IPS-18c (cell line): ENCODE results near the gene ABAT.
"Not testable (repeated sequence)": the region's sequence is repeated elsewhere in the genome, so short reads cannot be mapped to it uniquely, and the experiment has no call there.

Source experiments
- H3K4me3 ChIP-seq: 2 replicates; pipeline ENCODE4 v1.7.0; 2013; ENCODE audit warnings: low read depth, mild to moderate bottlenecking, low read length, moderate library complexity; ENCODE audit not compliant: insufficient read depth
- H3K9me3 ChIP-seq: one replicate; pipeline ENCODE4 v1.6.1; 2013; ENCODE audit warnings: mild to moderate bottlenecking, low read length, moderate library complexity; ENCODE audit not compliant: control insufficient read depth, insufficient read depth

The ABAT gene

GRCh38 chr16:8703693-8704092 lies 29.3 kb downstream of the ABAT start:
- no peak overlapping the region for H3K4me3 ChIP-seq
- no peaks in the 10 kb centered on the region for H3K9me3 ChIP-seq

GRCh38 chr16:8704098-8704497 lies 29.7 kb downstream of the ABAT start:
- no peak overlapping the region for H3K4me3 ChIP-seq
- H3K9me3 ChIP-seq, result no peaks in the 10 kb centered on the region

GRCh38 chr16:8705100-8705822 lies 30.8 kb downstream of the ABAT start:
- H3K4me3 ChIP-seq, H3K9me3 ChIP-seq: not testable (repeated sequence)

GRCh38 chr16:8708536-8708935 lies 34.1 kb downstream of the ABAT start:
- no peaks in the 10 kb centered on the region for H3K9me3 ChIP-seq
- H3K4me3 ChIP-seq, result no peak overlapping the region

- Histone ChIP-seq H3K4me3 (peak overlapping the region; percentile 29; the same call in 1 of the 2 replicates), H3K9me3 (no peaks in the 10 kb centered on the region)
Observed at GRCh38 chr16:8712589-8713361, 38.4 kb downstream of the ABAT start.

- Histone ChIP-seq H3K9me3 (no peaks in the 10 kb centered on the region), H3K4me3 (no peak overlapping the region)
Observed at GRCh38 chr16:8713635-8714172, 39.3 kb downstream of the ABAT start.

- H3K4me3 ChIP-seq, result no peak overlapping the region
- H3K9me3 ChIP-seq, result no peaks in the 10 kb centered on the region
Observed at GRCh38 chr16:8714174-8714573, 39.8 kb downstream of the ABAT start.

GRCh38 chr16:8714807-8715206 lies 40.4 kb downstream of the ABAT start:
- H3K9me3 ChIP-seq, result no peaks in the 10 kb centered on the region
- no peak overlapping the region for H3K4me3 ChIP-seq

- H3K4me3 ChIP-seq, result no peak overlapping the region
Observed at GRCh38 chr16:8716052-8716451, 41.6 kb downstream of the ABAT start.

GRCh38 chr16:8716592-8716991 lies 42.2 kb downstream of the ABAT start:
- Histone ChIP-seq H3K4me3 (no peak overlapping the region), H3K9me3 (no peaks in the 10 kb centered on the region)

More at GRCh38 chr16:8716052-8716451, 41.6 kb downstream of the ABAT start:
- no peaks in the 10 kb centered on the region for H3K9me3 ChIP-seq

- H3K9me3 ChIP-seq, result no peaks in the 10 kb centered on the region
- no peak overlapping the region for H3K4me3 ChIP-seq
Observed at GRCh38 chr16:8717469-8717868, 43.1 kb downstream of the ABAT start.

GRCh38 chr16:8717892-8718415 lies 43.5 kb downstream of the ABAT start:
- no peak overlapping the region for H3K4me3 ChIP-seq

GRCh38 chr16:8718851-8719680 lies 44.6 kb downstream of the ABAT start:
- Histone ChIP-seq H3K4me3 (no peak overlapping the region), H3K9me3 (no peaks in the 10 kb centered on the region)

More at GRCh38 chr16:8717892-8718415, 43.5 kb downstream of the ABAT start:
- no peaks in the 10 kb centered on the region for H3K9me3 ChIP-seq

- Histone ChIP-seq H3K9me3 (no peaks in the 10 kb centered on the region), H3K4me3 (no peak overlapping the region)
Observed at GRCh38 chr16:8720080-8720966, 45.9 kb downstream of the ABAT start.

GRCh38 chr16:8720967-8721308 lies 46.5 kb downstream of the ABAT start:
- Histone ChIP-seq H3K9me3 (no peaks in the 10 kb centered on the region), H3K4me3 (no peak overlapping the region)

- Histone ChIP-seq H3K4me3 (no peak overlapping the region), H3K9me3 (no peaks in the 10 kb centered on the region)
Observed at GRCh38 chr16:8721336-8722024, 47.1 kb downstream of the ABAT start.
